Measurements from ENCODE around the gene INPP5F.

- TF ChIP-seq, protein P1, sequence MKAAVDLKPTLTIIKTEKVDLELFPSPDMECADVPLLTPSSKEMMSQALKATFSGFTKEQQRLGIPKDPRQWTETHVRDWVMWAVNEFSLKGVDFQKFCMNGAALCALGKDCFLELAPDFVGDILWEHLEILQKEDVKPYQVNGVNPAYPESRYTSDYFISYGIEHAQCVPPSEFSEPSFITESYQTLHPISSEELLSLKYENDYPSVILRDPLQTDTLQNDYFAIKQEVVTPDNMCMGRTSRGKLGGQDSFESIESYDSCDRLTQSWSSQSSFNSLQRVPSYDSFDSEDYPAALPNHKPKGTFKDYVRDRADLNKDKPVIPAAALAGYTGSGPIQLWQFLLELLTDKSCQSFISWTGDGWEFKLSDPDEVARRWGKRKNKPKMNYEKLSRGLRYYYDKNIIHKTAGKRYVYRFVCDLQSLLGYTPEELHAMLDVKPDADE (IDR thresholded peaks at IDR 0.05) = no peak
- TF ChIP-seq JUNB (IDR thresholded peaks at IDR 0.05; ENCODE audit: unreplicated experiment) = no peak
- TF ChIP-seq EZH2phosphoT487 (IDR thresholded peaks at IDR 0.05; ENCODE audit: unreplicated experiment) = no peak
- no peak for TF ChIP-seq CTCF (conservative IDR thresholded peaks at IDR 0.05; ENCODE audit: low read depth in 2 of 2)
- no peak for TF ChIP-seq EZH2 (IDR thresholded peaks at IDR 0.05; ENCODE audit: low read depth, unreplicated experiment)
- no peak for TF ChIP-seq POLR2AphosphoS5 (IDR thresholded peaks at IDR 0.05; ENCODE audit: low read depth)
- TF ChIP-seq ZNF114 (CRISPR knock-in tag; IDR thresholded peaks at IDR 0.05) = no peak
- TF ChIP-seq, protein P2, sequence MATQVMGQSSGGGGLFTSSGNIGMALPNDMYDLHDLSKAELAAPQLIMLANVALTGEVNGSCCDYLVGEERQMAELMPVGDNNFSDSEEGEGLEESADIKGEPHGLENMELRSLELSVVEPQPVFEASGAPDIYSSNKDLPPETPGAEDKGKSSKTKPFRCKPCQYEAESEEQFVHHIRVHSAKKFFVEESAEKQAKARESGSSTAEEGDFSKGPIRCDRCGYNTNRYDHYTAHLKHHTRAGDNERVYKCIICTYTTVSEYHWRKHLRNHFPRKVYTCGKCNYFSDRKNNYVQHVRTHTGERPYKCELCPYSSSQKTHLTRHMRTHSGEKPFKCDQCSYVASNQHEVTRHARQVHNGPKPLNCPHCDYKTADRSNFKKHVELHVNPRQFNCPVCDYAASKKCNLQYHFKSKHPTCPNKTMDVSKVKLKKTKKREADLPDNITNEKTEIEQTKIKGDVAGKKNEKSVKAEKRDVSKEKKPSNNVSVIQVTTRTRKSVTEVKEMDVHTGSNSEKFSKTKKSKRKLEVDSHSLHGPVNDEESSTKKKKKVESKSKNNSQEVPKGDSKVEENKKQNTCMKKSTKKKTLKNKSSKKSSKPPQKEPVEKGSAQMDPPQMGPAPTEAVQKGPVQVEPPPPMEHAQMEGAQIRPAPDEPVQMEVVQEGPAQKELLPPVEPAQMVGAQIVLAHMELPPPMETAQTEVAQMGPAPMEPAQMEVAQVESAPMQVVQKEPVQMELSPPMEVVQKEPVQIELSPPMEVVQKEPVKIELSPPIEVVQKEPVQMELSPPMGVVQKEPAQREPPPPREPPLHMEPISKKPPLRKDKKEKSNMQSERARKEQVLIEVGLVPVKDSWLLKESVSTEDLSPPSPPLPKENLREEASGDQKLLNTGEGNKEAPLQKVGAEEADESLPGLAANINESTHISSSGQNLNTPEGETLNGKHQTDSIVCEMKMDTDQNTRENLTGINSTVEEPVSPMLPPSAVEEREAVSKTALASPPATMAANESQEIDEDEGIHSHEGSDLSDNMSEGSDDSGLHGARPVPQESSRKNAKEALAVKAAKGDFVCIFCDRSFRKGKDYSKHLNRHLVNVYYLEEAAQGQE (IDR thresholded peaks at IDR 0.05; ENCODE audit: unreplicated experiment) = no peak
These were observed 107.1 kb downstream of the INPP5F start for GRCh38 chr10:119832951-119833350.
